Heart left ventricle (tissue), 13 donors: ENCODE results near the gene POLR1D.

Source experiments
- CTCF ChIP-seq, 12 donors: fragments of 200-600 bp; sonication (generic) in 4 of 12; IDR thresholded peaks; one replicate each; pipeline versions ENCODE4 v1.5.0 to v1.8.0; 2018 to 2022; ENCODE audit warnings: antibody characterized with exemption in 12 of 12, mild to moderate bottlenecking in 5 of 12
- POLR2A ChIP-seq, 2 donors: fragments of 450-650 bp; IDR thresholded peaks; one replicate each; pipeline ENCODE4 v1.6.1; 2017; ENCODE audit warnings: antibody characterized with exemption in 2 of 2, mild to moderate bottlenecking in 2 of 2, moderate library complexity in 2 of 2
- donor health status: ischemic (EF 13 %, LVEDD 7.1; RV severe dilation, severe dysfunction).
- donor health status: DM: no; HTN: yes; CAD: no.
- donor health status: DM: no; HTN: no; CAD: no.
- donor health status: ischemic (EF 25% LVEDD 6.9; RV normal size, moderate dysfunction).
- donor health status: ischemic (EF 25% LVEDD 5.7; RV mildly dilated, moderate dysfunction).
- donor health status: ischemic (EF 35%, LVEDD 5.7; RV mildly dilated, moderate dysfunction).
- donor health status: nonischemic (EF 11% LVEDD 7.7; RV severe dilation, severe dysfunction).
- donor health status: DM: yes; HTN: yes; CAD: no.
- donor health status: PGD.
- donor health status: ischemic (EF 29% LVEDD 5.4; RV normal size, mild dysfunction).
- donor health status: nonischemic (EF 23%, LVEDD 6.1; RV moderate dilation, normal function).

GRCh38 chr13:27588405-27588804 lies 33.3 kb upstream of the POLR1D start:
- TF ChIP-seq CTCF (IDR thresholded peaks at IDR 0.05) (no peak), POLR2A (IDR thresholded peaks at IDR 0.05) (no peak)
